HepG2 (cell line): ENCODE measurements around the gene NPHP4. TPM values are rescaled to one million over a fixed set of nuclear protein-coding genes. Genes with fewer than 3 reads are reported as not detected.

ENCODE experiments used
- ATAC-seq: fragments of 200-7000 bp; cut with Tn5 transposase; 3 replicates; pipeline ENCODE4 v1.9.1; 2020; ENCODE audit warnings: mild to moderate bottlenecking, moderate library complexity
- BruUV-seq: library from RNA; stranded (reverse); fragments of 400-500 nt; replicated peaks from 2 replicates; lab custom pipeline; 2021; lab: Mats Ljungman, UMichigan
- CTCF ChIA-PET: fragments of 300-600 bp; formaldehyde crosslinking; extraction: SDS; loops from one replicate; lab custom pipeline; 2021; ENCODE audit warnings: low total read pairs, inconsistent platforms, low intra/inter-chr PET ratio; lab: Yijun Ruan, JAX
- POLR2A ChIA-PET: fragments of 350-600 bp; sonication (Branson Sonifier 250); formaldehyde crosslinking; loops from one replicate; lab custom pipeline; 2020; ENCODE audit warnings: antibody characterized with exemption, inconsistent platforms; lab: Yijun Ruan, JAX
- DNase-seq: peaks from one replicate; pipeline ENCODE4 v3.0.0-alpha.2; 2015; ENCODE audit warnings: low spot score
- FAIRE-seq: peaks from 3 replicates; lab custom pipeline; 2011; peaks lifted over from hg19 to GRCh38; lab: Jason Lieb, UNC
- H2AFZ ChIP-seq: one replicate; pipeline ENCODE4 v1.6.1; 2011; ENCODE audit warnings: low read length, inconsistent platforms
- H3K27ac ChIP-seq: fragments of 300-600 bp; 3 replicates; pipeline ENCODE4 v1.8.0; 2011; ENCODE audit warnings: mixed run types, mild to moderate bottlenecking, mixed read lengths, low read length, inconsistent platforms; ENCODE audit not compliant: insufficient read depth; ENCODE audit errors: extremely low read length
- H3K27me3 ChIP-seq, 2 experiments: fragments of 200-600 bp in 1 of 2; 2 replicates in 1 of 2; 3 replicates in 1 of 2; pipeline versions ENCODE4 v1.6.0 to v1.8.0; 2011; ENCODE audit warnings: low read length in 2 of 2, mild to moderate bottlenecking in 2 of 2, moderate library complexity in 2 of 2, inconsistent platforms in 1 of 2; ENCODE audit not compliant: insufficient read depth in 2 of 2, control insufficient read depth in 1 of 2
- H3K36me3 ChIP-seq, 2 experiments: fragments of 200-600 bp in 1 of 2; replicated peaks in 1 of 2; 2 replicates in 1 of 2; 3 replicates in 1 of 2; pipeline versions ENCODE4 v1.5.1 to v1.8.0; 2011; ENCODE audit warnings: low read length in 2 of 2, inconsistent platforms in 1 of 2; ENCODE audit not compliant: insufficient read depth in 2 of 2, control insufficient read depth in 1 of 2
- H3K4me1 ChIP-seq: 2 replicates; pipeline ENCODE4 v1.5.1; 2012; ENCODE audit warnings: low read length, inconsistent platforms; ENCODE audit not compliant: insufficient read depth
- H3K4me2 ChIP-seq: 2 replicates; pipeline ENCODE4 v1.6.0; 2011; ENCODE audit warnings: low read depth, low read length, inconsistent platforms
- H3K4me3 ChIP-seq, 3 experiments: fragments of 200-600 bp in 1 of 3; sonication (generic), shearing (Covaris generic) in 1 of 3; replicated peaks in 1 of 3; 2 replicates each; pipeline ENCODE4 v1.5.1; 2011 to 2016; ENCODE audit warnings: low read length in 3 of 3, inconsistent platforms in 2 of 3, low read depth in 2 of 3, mild to moderate bottlenecking in 2 of 3, control low read depth in 1 of 3, mixed read lengths in 1 of 3; ENCODE audit not compliant: insufficient read depth in 1 of 3
- H3K79me2 ChIP-seq: one replicate; pipeline ENCODE4 v1.6.1; 2011; ENCODE audit warnings: low read length, inconsistent platforms; ENCODE audit not compliant: insufficient read depth
- H3K9ac ChIP-seq: 2 replicates; pipeline ENCODE4 v1.6.0; 2011; ENCODE audit warnings: mild to moderate bottlenecking, low read depth, low read length, inconsistent platforms; ENCODE audit not compliant: insufficient read depth
- H3K9me3 ChIP-seq: 2 replicates; pipeline ENCODE4 v1.5.1; 2012; ENCODE audit warnings: mild to moderate bottlenecking, low read length
- H4K20me1 ChIP-seq: 2 replicates; pipeline ENCODE4 v1.6.0; 2011; ENCODE audit warnings: inconsistent platforms, mild to moderate bottlenecking, low read length, moderate library complexity; ENCODE audit not compliant: insufficient read depth
- ISL2 ChIP-seq: sonication (generic); formaldehyde crosslinking; IDR thresholded peaks from 2 replicates; pipeline ENCODE4 v1.5.0; 2020; ENCODE audit warnings: missing genetic modification reagents
- MATR3 ChIP-seq: sonication (generic); formaldehyde crosslinking; IDR thresholded peaks from 2 replicates; pipeline ENCODE4 v1.4.0; 2020; ENCODE audit warnings: missing genetic modification reagents
- MEIS1 ChIP-seq: sonication (generic); formaldehyde crosslinking; IDR thresholded peaks from 2 replicates; pipeline ENCODE4 v1.9.0; 2021; ENCODE audit warnings: mild to moderate bottlenecking, missing genetic modification reagents, moderate library complexity, borderline replicate concordance
- NFE2 ChIP-seq: sonication (generic); formaldehyde crosslinking; IDR thresholded peaks from 2 replicates; pipeline ENCODE4 v1.4.0; 2020; ENCODE audit warnings: missing genetic modification reagents
- PAX8 ChIP-seq: sonication (generic); formaldehyde crosslinking; IDR thresholded peaks from 2 replicates; pipeline ENCODE4 v1.8.0; 2022; ENCODE audit warnings: mild to moderate bottlenecking, missing genetic modification reagents, borderline replicate concordance
- RBM39 ChIP-seq: fragments of 200-400 bp; formaldehyde crosslinking; IDR thresholded peaks from one replicate; pipeline ENCODE4 v1.6.1; 2018; ENCODE audit warnings: antibody characterized with exemption, mild to moderate bottlenecking, low read depth, low read length; ENCODE audit not compliant: poor library complexity, severe bottlenecking
- SIX4 ChIP-seq: sonication (generic); formaldehyde crosslinking; IDR thresholded peaks from 2 replicates; pipeline ENCODE4 v1.4.0; 2020; ENCODE audit warnings: missing genetic modification reagents
- SPEN ChIP-seq: sonication (generic); formaldehyde crosslinking; IDR thresholded peaks from 2 replicates; pipeline ENCODE4 v1.5.1; 2020; ENCODE audit warnings: low read depth, mild to moderate bottlenecking, missing genetic modification reagents
- TEAD2 ChIP-seq: sonication (generic); formaldehyde crosslinking; IDR thresholded peaks from 2 replicates; pipeline ENCODE4 v1.9.0; 2021; ENCODE audit warnings: missing genetic modification reagents
- THAP11 ChIP-seq: IDR thresholded peaks from 2 replicates; pipeline ENCODE4 v1.6.1; 2016; ENCODE audit warnings: missing biosample characterization, missing genetic modification reagents
- ZNF180 ChIP-seq: sonication (generic); formaldehyde crosslinking; IDR thresholded peaks from 2 replicates; pipeline ENCODE4 v1.4.0; 2020; ENCODE audit warnings: low read depth, missing genetic modification reagents, borderline replicate concordance
- ZNF430 ChIP-seq: sonication (generic); formaldehyde crosslinking; IDR thresholded peaks from 2 replicates; pipeline ENCODE4 v1.9.0; 2021; ENCODE audit warnings: mild to moderate bottlenecking, missing genetic modification reagents
- ZNF562 ChIP-seq: sonication (generic); formaldehyde crosslinking; IDR thresholded peaks from 2 replicates; pipeline ENCODE4 v1.8.0; 2022; ENCODE audit warnings: missing genetic modification reagents, borderline replicate concordance
- ZNF75D ChIP-seq: sonication (generic); formaldehyde crosslinking; IDR thresholded peaks from 2 replicates; pipeline ENCODE4 v1.8.1; 2023; ENCODE audit warnings: missing genetic modification reagents, mild to moderate bottlenecking, borderline replicate concordance
- WGBS: methylation state at CpG from one replicate; pipeline ENCODE4 v1.1.6; 2017; ENCODE audit warnings: low lambda C conversion rate; 5-methylcytosine and 5-hydroxymethylcytosine counted together
- in situ Hi-C: cut with HindIII; loops from 2 replicates; pipeline ENCODE4 v1.10.0; 2017; ENCODE audit warnings: low pct_unique_long_range_greater_than_20kb; ENCODE audit not compliant: extremely low pct_ligation_motif_present
- intact Hi-C: fragments of 100-400 bp; cut with micrococcal nuclease; formaldehyde crosslinking; loops from one replicate; pipeline ENCODE4 v1.10.0; 2022; ENCODE audit not compliant: unreplicated experiment
- polyA plus RNA-seq, 8 experiments: library from polyadenylated mRNA; depleted of rRNA in 3 of 8; stranded (reverse) in 7 of 8; unstranded in 1 of 8; fragments of >200 nt; fragmentation: Illumina TruSeq in 4 of 8; extraction: Trizol in 4 of 8; gene quantifications; 2 replicates each; pipeline versions ENCODE4 v1.2.1 to v1.2.3, GENCODE V29; 2011 to 2016; ENCODE audit warnings: low read depth in 4 of 8, missing spikeins in 1 of 8, mixed read lengths in 1 of 8; ENCODE audit not compliant: insufficient read depth in 1 of 8
- total RNA-seq, 5 experiments: library from RNA; depleted of rRNA; stranded (reverse); fragments of >200 nt; fragmentation: Illumina TruSeq; extraction: Trizol; gene quantifications; 2 replicates each; pipeline ENCODE4 v1.2.3, GENCODE V29; 2016; ENCODE audit warnings: low read depth in 1 of 5
- TF ChIP-seq, protein P1 (sequence below): sonication (generic); formaldehyde crosslinking; IDR thresholded peaks from 2 replicates; pipeline ENCODE4 v1.9.0; 2022; ENCODE audit warnings: low read depth, missing genetic modification reagents
- TF ChIP-seq, protein P2 (sequence below): sonication (generic); formaldehyde crosslinking; IDR thresholded peaks from 2 replicates; pipeline ENCODE4 v1.5.1; 2020; ENCODE audit warnings: missing genetic modification reagents, mild to moderate bottlenecking, borderline replicate concordance

The NPHP4 gene
- total and polyA plus RNA-seq, 2 of the 13 experiments (the other 11 are each of a cell fraction or from before 2014, with no cell fraction given) = 4.4 to 6.8 TPM

DNA sequence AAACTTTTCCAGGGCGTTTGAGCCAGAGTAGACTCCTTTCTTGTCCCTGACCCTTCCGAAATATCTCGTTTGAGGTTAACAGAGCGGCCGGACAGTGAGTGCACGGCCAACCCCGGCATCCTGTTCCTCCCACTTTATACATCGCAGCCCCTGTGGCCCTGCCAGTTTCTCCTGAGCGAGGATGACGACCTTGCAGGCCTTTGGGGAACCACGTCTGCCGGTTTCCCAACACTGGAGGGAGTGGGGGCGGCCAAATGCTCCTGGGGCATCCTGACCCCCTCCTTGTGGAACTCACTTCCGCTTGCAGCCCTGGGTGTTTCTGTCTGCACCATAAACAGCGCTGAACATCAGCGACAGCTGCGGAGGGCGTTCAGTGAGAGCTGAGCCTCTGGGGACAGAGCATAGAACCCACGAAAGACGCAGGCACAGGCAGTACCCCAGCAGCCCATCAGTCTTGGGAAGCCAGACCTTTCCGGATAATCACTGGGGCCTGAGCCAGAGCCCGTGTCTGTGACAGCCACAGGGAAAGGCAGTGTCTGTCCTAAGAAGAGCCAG is 48.7 kb upstream of the NPHP4 start:
- intact Hi-C loops = no loop called here
- Histone ChIP-seq H3K79me2 (no peaks in the 10 kb centered on the region), H3K4me1 (peaks cover 15% of the 10 kb centered on the region), H3K9me3 (no peaks in the 10 kb centered on the region), H3K27me3 (no peaks in the 10 kb centered on the region), H3K4me2 (no peak overlapping the region), H3K27ac (no peak overlapping the region), H4K20me1 (peaks cover 5% of the 10 kb centered on the region; the same call in 1 of the 2 replicates), H3K36me3 (no peaks in the 10 kb centered on the region), H3K4me3 (no peak overlapping the region), H2AFZ (no peak overlapping the region), H3K9ac (no peak overlapping the region)
- in situ Hi-C loops = no loop called here
- TF ChIP-seq TEAD2 (CRISPR knock-in tag) = no peak
- no peak for TF ChIP-seq SPEN (CRISPR knock-in tag)
- FAIRE-seq (no peak), DNase-seq (no peak), ATAC-seq (no peak)
- 87% methylated on average over 21 of the region's 22 CpGs for WGBS
- BruUV-seq = no TSS peak
- ChIA-PET POLR2A (no interaction called here), CTCF (no interaction called here)

DNA sequence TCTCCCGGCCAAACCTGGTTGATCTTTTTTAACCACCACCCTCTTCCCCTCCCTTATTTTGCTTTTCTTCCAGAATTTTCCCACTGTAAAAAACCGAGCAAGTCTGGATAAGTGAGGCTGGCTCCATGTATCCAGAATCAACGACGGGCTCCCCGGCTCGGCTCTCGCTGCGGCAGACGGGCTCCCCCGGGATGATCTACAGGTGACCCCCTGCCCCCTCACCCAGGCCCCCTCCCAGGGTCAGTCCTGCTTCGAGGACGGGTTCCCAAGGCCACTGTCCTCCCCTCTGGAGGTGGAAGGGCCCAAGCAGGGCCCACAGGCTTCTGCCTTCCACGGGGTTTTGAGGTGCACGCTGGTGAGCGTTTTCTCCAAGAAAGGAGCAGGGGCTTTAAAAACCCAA is 48.2 kb upstream of the NPHP4 start:
- in situ Hi-C loops (no loop called here), intact Hi-C loops (no loop called here)
- ChIA-PET POLR2A (no interaction called here), CTCF (no interaction called here)
- no peak overlapping the region for H2AFZ ChIP-seq
- no peak overlapping the region for H3K4me2 ChIP-seq
- H3K27me3 ChIP-seq = no peaks in the 10 kb centered on the region
- WGBS = 73% methylated on average over 15 of the region's 15 CpGs
- ATAC-seq (no peak), FAIRE-seq (no peak), DNase-seq (no peak)
- H3K9ac ChIP-seq = no peak overlapping the region
- peaks cover 5% of the 10 kb centered on the region; the same call in 1 of the 2 replicates for H4K20me1 ChIP-seq
- H3K9me3 ChIP-seq = no peaks in the 10 kb centered on the region
- no peaks in the 10 kb centered on the region for H3K36me3 ChIP-seq
- no TSS peak for BruUV-seq
- no peak overlapping the region for H3K4me3 ChIP-seq
- no peaks in the 10 kb centered on the region for H3K79me2 ChIP-seq
- no peak overlapping the region for H3K27ac ChIP-seq
- H3K4me1 ChIP-seq = peaks cover 10% of the 10 kb centered on the region
- TF ChIP-seq MATR3 (CRISPR knock-in tag) = no peak
- TF ChIP-seq ZNF180 (CRISPR knock-in tag) = no peak
- TF ChIP-seq, protein P1, sequence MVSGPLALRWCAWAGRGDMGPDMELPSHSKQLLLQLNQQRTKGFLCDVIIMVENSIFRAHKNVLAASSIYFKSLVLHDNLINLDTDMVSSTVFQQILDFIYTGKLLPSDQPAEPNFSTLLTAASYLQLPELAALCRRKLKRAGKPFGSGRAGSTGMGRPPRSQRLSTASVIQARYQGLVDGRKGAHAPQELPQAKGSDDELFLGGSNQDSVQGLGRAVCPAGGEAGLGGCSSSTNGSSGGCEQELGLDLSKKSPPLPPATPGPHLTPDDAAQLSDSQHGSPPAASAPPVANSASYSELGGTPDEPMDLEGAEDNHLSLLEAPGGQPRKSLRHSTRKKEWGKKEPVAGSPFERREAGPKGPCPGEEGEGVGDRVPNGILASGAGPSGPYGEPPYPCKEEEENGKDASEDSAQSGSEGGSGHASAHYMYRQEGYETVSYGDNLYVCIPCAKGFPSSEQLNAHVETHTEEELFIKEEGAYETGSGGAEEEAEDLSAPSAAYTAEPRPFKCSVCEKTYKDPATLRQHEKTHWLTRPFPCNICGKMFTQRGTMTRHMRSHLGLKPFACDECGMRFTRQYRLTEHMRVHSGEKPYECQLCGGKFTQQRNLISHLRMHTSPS (CRISPR knock-in tag) = no peak
- TF ChIP-seq PAX8 (CRISPR knock-in tag) = no peak
- TF ChIP-seq NFE2 = no peak
- no peak for TF ChIP-seq RBM39
- no peak for TF ChIP-seq ISL2 (CRISPR knock-in tag)
- TF ChIP-seq MEIS1 (CRISPR knock-in tag) = no peak
- TF ChIP-seq, protein P2, sequence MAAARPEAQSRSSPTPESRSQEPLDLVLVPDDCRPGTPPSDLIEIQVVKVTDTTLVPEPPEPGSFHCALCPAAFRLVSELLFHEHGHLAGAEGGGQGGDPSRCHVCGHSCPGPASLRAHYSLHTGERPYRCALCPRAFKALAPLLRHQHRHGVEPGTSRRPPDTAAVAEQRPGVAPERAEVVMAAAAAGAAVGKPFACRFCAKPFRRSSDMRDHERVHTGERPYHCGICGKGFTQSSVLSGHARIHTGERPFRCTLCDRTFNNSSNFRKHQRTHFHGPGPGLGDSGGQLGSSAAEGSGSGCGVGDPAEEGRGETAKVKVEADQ = no peak
- TF ChIP-seq THAP11 = no peak
- no peak for TF ChIP-seq ZNF430 (CRISPR knock-in tag)
- TF ChIP-seq ZNF75D (CRISPR knock-in tag) = no peak
- TF ChIP-seq ZNF562 (CRISPR knock-in tag) = no peak
- no peak for TF ChIP-seq SIX4 (CRISPR knock-in tag)
